Lower leg skin (tissue), 4 donors: ENCODE results near the gene SUSD2. TPM values are rescaled to one million over a fixed set of nuclear protein-coding genes. Genes with fewer than 3 reads are reported as not detected.

Experiments used
- DNase-seq, 2 donors: peaks; one replicate each; pipeline ENCODE4 v3.0.0-alpha.2; 2019; ENCODE audit warnings: low spot score in 2 of 2
- H3K4me3 ChIP-seq: fragments of 200-600 bp; sonication (generic); 2 replicates; pipeline ENCODE4 v1.5.1; 2017; ENCODE audit warnings: mild to moderate bottlenecking, low read depth; ENCODE audit not compliant: poor library complexity, severe bottlenecking
- POLR2A ChIP-seq, 2 donors: fragments of 450-650 bp; IDR thresholded peaks; one replicate each; pipeline ENCODE4 v1.6.1; 2016 to 2017; ENCODE audit warnings: antibody characterized with exemption in 2 of 2, mild to moderate bottlenecking in 1 of 2, moderate library complexity in 1 of 2
- WGBS, 2 donors: methylation state at CpG; one replicate each; pipeline ENCODE4 v1.1.5; 2018; 5-methylcytosine and 5-hydroxymethylcytosine counted together
- intact Hi-C: fragments of 100-400 bp; cut with DNase I; formaldehyde crosslinking; loops from one replicate; pipeline ENCODE4 v1.15.0; 2023; ENCODE audit warnings: low total_unique reads
- total RNA-seq, 4 donors: library from RNA; depleted of rRNA; stranded (reverse); fragments of >200 nt; gene quantifications; one replicate each; pipeline ENCODE4 v1.1.0, GENCODE V29; 2016
- TF ChIP-seq, protein P1 (sequence below), 3 donors: fragments of 450-650 bp; IDR thresholded peaks; one replicate each; pipeline ENCODE4 v1.5.1; 2016; ENCODE audit warnings: antibody characterized with exemption in 3 of 3, mild to moderate bottlenecking in 3 of 3, moderate library complexity in 2 of 3

SUSD2 gene
- total RNA-seq, 4 donors from 2014 or later: 18.3 to 74.3 (median 27.0) TPM

DNA sequence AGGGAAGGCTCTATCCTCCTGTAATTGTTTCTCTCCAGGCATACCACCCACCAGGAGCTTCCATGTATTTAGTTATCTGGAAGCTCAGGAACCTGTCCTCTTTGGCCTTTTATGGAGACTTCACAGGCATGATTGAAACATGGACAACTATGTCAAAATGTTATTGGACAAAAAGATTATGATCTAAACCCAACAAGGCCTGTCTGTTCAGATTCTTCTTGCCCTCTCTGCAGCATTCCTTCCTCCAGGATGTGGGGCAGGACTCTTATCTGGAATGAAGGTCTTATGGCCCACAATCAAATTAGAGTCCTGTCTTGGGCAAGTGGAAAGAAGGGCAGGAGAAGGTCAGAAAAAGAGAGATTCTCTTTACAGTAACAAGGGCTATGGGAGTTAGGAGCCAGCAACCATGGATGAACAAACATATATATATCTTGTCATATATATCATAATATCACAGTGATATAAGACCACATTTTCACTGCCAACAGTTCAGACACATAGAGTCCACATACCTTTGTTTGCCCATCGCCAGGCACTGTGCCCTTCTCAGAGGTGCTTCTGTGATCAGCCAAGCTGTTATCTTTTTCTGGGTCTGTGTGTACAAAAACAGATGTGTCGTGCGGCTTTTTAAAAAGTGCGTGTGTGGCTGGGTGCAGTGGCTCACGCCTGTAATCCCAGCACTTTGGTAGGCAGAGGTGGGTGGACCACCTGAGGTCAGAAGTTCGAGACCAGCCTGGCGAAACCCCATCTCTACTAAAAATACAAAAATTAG lies 42.5 kb upstream of the SUSD2 start:
- intact Hi-C loops: no loop called here
- no peak for DNase-seq
- no peak for TF ChIP-seq POLR2A (IDR thresholded peaks at IDR 0.05)
- TF ChIP-seq, protein P1, sequence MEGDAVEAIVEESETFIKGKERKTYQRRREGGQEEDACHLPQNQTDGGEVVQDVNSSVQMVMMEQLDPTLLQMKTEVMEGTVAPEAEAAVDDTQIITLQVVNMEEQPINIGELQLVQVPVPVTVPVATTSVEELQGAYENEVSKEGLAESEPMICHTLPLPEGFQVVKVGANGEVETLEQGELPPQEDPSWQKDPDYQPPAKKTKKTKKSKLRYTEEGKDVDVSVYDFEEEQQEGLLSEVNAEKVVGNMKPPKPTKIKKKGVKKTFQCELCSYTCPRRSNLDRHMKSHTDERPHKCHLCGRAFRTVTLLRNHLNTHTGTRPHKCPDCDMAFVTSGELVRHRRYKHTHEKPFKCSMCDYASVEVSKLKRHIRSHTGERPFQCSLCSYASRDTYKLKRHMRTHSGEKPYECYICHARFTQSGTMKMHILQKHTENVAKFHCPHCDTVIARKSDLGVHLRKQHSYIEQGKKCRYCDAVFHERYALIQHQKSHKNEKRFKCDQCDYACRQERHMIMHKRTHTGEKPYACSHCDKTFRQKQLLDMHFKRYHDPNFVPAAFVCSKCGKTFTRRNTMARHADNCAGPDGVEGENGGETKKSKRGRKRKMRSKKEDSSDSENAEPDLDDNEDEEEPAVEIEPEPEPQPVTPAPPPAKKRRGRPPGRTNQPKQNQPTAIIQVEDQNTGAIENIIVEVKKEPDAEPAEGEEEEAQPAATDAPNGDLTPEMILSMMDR (IDR thresholded peaks at IDR 0.05): no peak
- H3K4me3 ChIP-seq: no peak overlapping the region
- WGBS, 2 donors: 96 to 100% methylated on average over 7 of the region's 7 CpGs

DNA sequence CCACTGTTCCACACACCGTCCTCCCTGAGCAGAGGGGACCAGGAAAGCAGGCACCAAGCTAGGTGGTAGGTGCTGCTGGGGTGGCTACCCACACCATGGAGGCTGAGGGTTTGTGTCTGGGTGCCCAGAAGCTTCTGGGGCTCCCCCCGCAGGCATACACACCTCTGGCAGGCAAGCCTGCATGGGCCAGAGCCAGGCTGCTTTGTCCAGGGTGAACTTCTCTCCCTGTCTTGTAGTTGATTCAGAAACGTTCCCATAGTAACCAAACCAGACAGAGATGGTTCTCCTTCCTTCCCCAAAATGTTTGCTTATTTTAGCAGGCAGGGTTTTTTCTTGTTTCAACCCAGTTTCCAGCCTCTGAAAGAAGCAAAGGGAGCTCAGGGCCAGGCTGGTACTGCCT lies 40.9 kb upstream of the SUSD2 start:
- TF ChIP-seq, protein P1 (IDR thresholded peaks at IDR 0.05): no peak
- TF ChIP-seq POLR2A (IDR thresholded peaks at IDR 0.05): no peak
- DNase-seq: no peak
- intact Hi-C loops: no loop called here
- 70 to 79% methylated on average over 3 of the region's 3 CpGs for WGBS, 2 donors
- no peak overlapping the region for H3K4me3 ChIP-seq

DNA sequence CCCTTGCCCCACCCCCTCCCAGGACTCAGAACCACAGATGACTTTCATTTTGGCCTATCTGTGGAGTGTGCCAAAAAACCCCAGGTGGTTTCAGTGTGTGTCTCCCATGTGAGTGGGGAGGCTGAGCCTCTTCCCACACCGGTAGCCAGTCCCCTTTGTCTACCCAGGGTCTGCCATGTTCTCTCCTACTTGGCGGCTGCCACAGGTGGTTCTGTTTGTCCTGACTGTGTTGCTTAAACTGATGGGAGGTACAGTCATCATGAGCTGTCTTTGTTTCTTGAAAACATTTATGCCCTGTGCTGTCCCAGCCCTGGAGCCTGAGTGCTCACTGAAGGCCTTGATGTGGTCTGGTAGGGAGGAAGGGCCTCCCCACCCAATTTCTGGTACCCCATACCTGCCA lies 39.7 kb upstream of the SUSD2 start:
- no peak overlapping the region for H3K4me3 ChIP-seq
- 76 to 100% methylated on average over 1 to 2 of the region's 2 CpGs for WGBS, 2 donors
- intact Hi-C loops: no loop called here
- DNase-seq: no peak
- no peak for TF ChIP-seq POLR2A (IDR thresholded peaks at IDR 0.05)
- TF ChIP-seq, protein P1 (IDR thresholded peaks at IDR 0.05): no peak

DNA sequence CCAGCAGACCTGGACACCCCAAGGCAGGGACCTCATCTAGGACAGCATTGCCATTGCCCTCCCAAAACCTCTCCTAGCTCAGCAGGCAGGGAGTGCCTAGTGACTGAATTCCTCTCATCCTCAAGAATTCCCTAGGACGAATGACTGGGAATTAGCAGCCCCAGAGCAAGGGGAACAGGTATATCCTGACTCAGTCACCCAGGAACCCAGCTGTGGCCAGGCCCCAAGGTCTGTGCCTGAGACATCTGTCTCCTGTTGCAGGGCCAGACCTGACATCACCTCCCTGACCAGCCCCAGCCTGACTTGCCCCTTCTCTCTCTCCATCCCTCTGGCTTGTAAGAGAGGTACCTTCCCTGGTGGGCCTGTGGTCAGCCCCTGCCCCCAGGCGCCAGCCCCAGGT lies 39.0 kb upstream of the SUSD2 start:
- no peak for DNase-seq
- intact Hi-C loops: no loop called here
- TF ChIP-seq, protein P1 (IDR thresholded peaks at IDR 0.05): no peak
- TF ChIP-seq POLR2A (IDR thresholded peaks at IDR 0.05): no peak
- H3K4me3 ChIP-seq: no peak overlapping the region
- 82 to 83% methylated on average over 2 of the region's 2 CpGs for WGBS, 2 donors

DNA sequence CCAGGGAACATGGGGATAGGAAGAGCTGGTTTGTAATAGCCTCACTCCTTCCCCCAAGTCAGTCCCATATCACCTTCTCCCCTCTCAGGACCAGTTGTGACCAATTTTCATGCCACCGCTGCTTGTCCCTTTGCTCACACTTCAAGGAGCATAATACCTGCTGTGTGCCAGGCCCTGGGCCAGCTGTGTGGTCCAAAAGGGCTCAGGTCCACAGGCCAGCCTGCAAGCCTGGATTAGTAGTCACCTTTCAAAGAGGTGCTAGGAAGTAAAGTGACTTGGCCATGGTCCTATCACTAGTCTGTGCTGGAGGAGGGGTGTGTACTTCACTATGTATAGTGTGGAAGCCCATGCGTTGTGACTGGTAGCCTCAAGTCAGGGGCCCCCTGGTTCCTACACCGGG lies 38.5 kb upstream of the SUSD2 start:
- TF ChIP-seq, protein P1 (IDR thresholded peaks at IDR 0.05): no peak
- no peak for TF ChIP-seq POLR2A (IDR thresholded peaks at IDR 0.05)
- intact Hi-C loops: no loop called here
- 92 to 97% methylated on average over 3 of the region's 3 CpGs for WGBS, 2 donors
- DNase-seq: no peak
- no peak overlapping the region for H3K4me3 ChIP-seq
